M059J (cell line): ENCODE data around the gene VIT. TPM values are rescaled to one million over a fixed set of nuclear protein-coding genes. Genes with fewer than 3 reads are reported as not detected.
A peak's percentile ranks its signal among the peaks of the same experiment; 100 is the strongest.
"Not testable (repeated sequence)": the region's sequence is repeated elsewhere in the genome, so short reads cannot be mapped to it uniquely, and the experiment has no call there.

ENCODE experiments used
- DNase-seq: peaks from one replicate; pipeline ENCODE4 v3.0.0-alpha.2; 2012; ENCODE audit warnings: low read depth
- total RNA-seq: library from RNA; depleted of rRNA; stranded (reverse); fragments of >200 nt; shearing (Covaris generic); gene quantifications from 2 replicates; pipeline ENCODE4 v1.2.3, GENCODE V29; 2014

Gene VIT
- total RNA-seq, 1 experiment from 2014 or later: 44.7 TPM

DNA sequence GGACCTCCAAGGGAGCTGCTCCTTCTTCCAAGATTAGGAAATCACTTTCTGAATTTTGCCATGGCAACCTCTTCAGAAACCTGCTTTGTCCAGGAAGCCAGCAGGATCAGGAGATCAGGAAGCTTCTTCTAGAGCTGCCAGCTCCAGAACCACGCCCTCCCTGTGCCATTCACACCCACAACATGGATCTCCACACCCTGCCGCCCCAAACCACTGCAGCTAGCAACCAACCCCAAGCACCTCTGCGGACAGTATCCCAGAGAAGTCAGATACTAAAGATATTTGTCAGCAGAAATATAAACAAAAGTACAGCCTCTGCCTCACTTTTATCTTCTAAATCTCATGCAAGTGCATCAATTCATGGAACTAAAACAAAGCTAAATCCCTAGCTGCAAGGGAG is 106.4 kb downstream of the VIT start:
- no peak for DNase-seq

DNA sequence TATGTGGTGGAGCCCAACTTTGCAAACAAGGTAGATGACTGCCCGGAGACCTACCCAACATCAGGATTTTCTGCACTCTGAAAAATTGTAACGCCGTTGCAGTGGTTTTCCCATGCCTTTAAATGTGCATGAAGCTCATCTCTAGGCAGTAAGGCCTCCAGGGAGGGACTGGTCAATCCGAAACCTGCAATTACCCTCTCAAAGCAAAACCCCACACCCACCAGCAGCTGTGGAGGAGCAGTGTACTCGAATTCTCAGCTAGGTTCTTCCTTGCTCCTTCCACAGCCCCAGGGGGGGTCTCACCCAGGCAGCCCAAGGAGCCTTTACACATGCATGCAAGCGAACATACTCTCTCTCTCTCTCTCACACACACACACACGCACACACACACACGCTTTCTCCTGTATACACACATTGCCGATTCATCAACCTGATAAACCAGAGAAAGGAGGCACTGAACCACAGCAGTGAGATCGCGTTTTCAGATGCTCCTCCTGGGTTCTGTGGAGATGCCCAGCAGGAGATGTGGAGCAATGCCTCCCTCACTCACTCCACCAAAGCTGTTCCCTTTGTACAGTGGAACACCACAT is 109.2 kb downstream of the VIT start:
- DNase-seq: no peak

DNA sequence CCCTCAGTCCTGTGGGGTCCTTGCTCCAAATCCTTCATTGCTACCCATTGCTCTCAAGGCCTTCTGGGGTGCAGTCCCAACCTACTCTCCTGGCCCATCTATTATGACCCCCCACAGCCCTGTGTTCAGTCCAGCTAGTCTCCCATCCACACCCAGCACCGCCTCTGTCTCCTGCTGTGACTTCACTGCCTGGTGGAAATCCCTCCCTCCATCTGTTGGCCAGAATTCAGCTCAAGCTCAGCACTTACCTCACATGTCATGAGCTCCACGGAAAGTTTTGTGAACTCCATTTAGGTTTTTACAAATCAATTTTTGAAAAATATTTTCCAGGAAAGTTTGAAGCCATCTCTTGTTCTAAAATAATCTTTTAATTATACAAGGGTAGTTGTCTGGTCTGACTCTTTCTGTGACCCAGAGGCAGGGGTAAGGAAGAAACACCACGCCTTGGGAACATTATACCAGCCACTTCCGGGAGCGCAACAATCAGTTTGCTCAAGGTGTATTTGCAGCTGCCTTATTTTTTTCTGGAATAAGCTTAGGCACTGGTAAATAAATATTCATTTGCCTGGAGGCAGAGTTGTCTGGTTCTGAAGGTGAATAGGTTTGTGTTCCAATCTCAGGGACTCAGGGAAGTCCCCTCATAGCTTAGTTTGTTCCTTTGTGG is 110.8 kb downstream of the VIT start:
- no peak for DNase-seq

DNA sequence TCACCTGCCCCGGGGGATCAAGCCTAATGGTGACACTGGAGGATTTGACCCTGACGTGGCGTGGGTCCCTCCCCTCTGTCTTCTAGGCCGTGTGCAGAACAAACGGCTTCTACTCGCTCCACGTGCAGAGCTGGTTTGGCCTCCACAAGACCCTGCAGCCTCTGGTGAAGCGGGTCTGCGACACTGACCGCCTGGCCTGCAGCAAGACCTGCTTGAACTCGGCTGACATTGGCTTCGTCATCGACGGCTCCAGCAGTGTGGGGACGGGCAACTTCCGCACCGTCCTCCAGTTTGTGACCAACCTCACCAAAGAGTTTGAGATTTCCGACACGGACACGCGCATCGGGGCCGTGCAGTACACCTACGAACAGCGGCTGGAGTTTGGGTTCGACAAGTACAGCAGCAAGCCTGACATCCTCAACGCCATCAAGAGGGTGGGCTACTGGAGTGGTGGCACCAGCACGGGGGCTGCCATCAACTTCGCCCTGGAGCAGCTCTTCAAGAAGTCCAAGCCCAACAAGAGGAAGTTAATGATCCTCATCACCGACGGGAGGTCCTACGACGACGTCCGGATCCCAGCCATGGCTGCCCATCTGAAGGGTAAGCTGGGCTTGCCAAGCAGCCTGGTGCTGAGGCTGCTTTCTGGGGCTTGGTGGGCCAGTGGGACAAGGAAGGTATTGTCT is 112.0 kb downstream of the VIT start:
- no peak for DNase-seq

DNA sequence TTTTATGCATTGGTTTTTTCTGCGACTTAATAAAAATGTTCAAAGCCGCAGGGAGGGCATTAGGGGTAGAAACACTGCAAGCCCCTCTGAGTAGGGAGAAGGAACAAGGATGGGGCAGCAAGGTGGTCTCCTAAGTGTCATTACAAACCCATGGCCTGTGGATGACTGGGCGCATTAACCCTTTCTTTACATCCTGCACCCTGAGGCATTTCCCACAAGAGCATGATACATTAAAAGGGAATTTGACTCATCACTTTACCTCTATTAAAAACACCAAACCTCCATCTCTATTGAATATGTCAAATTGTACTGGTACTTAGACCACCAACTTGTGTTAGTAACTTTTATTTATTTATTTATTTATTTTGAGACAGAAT is 112.5 kb downstream of the VIT start:
- peak; percentile 22 for DNase-seq

DNA sequence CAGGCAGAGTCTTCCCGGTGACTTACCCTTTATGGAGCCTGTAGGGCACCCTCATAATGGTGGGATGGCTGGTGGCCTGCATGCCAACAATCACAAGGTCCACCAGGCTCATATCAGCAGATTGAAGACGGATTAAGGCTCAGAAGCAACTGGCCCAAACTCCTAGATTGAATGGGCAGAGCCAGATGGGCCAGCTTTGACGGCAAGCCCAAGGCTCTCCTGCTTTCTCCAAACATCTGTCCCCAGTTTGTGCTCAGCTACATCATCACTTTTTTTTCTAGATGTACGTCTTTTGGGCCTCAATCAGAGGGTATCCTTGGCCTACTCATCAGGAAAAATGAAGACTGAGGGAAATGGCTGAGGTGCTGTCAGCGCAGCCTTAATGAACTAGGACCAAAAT is 114.6 kb downstream of the VIT start:
- DNase-seq: no peak

DNA sequence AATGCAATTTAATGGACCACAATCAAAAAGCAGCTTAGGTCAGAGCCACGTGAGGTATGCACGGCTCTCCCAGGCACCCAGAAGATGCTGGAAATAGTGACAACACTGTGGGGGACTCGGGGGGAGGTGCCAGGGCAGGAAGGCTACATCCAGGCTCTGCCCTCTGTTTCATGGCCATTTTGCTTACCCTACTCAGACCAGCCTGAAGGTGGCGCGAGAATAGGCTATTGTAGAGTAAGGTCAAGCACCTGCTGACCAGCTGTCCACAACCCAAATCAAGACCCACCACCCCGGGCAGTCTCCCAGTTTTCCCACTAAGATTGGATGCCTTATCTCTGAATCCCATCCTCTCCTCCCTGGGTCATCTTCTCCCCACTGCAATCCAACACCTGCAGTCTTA is 115.7 kb downstream of the VIT start:
- peak; percentile 18 for DNase-seq

DNA sequence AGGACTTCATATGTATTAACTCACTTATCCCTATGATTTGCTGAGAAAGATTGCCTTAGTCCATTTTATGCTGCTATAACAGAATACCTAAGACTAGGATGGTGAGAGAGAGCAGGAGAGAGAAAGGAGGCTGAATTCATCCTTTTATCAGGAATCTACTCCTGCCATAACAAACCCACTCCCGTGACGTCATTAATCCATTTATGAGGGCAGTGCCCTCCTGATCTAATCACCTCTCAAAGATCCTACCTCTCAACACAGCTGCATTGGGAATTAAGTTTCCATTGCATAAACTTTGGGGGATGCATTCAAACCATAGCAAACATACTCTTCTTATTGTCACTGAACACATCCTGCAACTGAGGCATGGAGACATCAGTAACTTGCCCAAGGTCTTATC is 122.0 kb downstream of the VIT start:
- DNase-seq: no peak

DNA sequence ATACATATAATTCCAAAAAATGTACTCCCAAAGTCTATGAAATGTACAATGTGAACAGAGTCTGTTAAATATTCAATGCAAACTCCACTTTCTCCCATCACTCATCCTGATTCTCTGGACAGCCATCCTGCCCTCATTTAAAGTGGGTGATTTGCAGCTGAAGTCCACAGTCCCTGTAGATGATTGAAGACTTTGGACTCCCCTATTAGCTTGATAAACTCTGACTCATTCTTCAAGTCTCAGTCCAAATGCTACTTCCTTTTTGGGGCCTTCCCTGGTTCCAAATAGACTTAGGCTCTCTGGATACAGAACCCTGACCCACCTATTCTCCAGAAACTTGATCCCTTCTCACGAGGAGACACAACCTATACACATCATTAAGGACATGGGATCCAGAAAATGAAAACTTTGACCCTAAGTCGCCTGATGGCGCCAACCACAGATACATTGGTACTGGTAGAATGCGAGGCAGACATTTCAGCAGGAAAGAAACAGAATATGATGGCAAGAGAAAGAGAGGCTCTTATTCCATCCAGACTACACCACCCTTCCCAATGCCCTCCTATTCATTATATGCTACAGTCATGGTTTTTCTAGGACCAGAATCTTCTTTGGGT is 122.7 kb downstream of the VIT start:
- no peak for DNase-seq

DNA sequence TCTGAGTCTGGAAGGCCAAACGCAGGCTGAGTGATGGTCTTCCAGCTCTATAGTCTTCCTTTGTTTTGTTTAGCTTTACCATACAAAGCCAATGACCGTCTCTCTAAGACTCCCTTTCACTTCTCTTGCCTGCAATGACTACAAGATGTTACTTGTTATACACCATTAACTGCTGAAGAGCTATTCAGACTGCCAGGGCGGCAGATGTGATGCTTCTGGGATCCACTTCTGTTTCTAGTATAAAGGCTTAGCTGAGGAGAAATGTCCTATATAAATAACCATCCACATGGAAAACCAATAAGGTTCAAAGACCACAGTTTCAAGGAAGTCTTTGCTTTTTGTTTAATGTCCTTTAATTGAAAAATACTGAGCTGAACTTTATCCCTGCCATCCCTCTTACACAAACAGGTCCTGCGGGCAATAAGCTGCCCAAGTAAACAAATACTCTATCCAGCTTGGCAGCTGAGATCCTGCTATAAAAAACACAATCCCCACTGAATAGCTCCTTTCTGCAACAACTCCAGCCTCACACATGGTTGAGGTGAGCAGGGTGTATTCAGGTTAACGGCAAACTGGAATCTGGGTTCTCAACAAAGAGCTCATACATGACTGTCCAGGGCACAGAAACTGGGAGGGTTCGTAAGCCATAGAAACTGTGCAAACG is 124.6 kb downstream of the VIT start:
- DNase-seq: no peak

DNA sequence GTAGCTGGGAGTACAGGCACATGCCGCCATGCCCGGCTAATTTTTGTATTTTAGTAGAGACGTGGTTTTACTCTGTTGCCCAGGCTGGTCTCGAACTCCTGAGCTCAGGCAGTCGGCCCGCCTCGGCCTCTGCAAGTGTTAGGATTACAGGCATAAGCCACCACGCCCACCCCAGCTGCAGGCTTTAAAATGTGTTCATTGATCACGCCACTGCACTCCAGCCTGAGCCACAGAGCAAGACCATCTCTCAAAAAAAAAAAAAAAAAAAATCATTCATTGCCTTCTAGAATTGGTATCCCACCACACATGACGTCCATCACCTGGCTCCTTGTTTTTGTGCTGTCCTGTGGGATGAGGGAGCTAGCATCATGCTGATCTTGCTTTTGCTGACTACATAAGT is 127.4 kb downstream of the VIT start:
- no peak for DNase-seq

DNA sequence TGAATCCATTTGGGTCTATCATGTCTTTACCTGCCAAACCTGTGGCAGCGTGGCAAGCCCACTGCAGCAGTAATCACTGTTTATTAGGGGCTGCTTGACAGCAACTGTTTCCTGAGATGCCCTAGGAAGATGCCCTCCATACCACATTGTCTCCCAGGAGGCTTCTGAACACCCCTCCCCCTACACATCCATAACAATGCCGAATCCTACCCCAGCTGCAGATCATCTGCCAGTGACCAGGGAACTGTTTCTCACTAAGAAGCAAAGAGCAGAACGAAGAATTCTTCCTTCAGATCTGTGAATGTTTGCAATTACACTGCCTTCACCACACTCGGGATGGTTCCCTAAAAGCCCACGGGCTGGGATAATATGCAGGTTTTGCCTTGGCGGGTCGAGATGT is 127.8 kb downstream of the VIT start:
- no peak for DNase-seq

DNA sequence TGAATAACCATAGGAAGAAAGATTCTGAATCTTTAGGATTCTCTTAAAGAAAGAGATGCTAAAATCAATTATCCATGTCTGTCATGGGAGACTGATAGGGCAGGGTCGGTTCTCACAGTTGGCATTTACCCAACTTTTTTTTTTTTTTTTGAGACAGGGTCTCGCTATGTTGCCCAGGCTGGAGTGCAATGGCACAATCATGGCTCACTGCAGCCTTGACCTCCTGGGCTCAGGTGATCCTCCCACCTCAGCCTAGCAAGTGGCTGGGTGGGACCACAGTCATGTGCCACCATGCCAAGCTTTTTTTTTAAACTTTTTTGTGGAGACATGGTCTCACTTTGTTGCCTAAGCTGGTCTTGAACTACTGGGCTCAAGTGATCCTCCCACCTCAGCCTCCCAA is 128.2 kb downstream of the VIT start:
- not testable (repeated sequence) for DNase-seq

DNA sequence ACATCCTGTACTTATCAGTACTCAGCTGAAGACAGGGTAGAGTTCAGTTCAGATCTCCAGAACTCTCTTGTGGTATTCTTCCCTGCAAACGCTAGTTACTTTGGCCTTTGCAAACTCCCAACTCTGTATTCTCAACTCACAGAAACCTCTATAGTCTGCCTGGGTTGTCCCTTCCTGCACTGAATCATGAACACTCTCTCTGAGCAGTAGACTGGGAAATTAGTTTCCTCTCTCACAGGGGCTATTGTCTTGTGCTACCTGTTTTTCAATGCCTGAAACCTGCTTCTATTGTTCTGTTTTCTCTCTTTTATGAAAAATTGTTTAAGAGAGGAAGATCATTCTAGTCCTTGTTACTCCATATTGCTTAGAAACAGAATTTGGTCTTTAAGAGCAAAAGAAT is 134.7 kb downstream of the VIT start:
- no peak for DNase-seq

DNA sequence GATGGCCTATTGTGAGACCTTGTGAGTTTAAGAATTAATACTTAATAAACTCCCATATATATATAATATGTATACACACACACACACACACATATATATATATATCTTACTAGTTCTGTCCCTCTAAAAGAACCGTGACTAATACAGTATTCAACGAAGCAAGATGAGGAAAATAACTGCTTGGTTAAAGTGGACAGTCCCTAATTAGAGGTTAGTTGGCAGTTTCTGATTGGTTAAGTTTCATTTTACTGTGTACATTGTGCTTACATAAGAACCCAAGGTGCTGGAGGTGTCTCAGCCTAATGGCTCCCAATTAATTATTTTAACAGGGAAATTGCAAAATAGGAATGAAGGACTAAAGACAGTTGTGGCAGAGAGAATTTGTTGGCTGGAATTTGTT is 137.7 kb downstream of the VIT start:
- DNase-seq: no peak

DNA sequence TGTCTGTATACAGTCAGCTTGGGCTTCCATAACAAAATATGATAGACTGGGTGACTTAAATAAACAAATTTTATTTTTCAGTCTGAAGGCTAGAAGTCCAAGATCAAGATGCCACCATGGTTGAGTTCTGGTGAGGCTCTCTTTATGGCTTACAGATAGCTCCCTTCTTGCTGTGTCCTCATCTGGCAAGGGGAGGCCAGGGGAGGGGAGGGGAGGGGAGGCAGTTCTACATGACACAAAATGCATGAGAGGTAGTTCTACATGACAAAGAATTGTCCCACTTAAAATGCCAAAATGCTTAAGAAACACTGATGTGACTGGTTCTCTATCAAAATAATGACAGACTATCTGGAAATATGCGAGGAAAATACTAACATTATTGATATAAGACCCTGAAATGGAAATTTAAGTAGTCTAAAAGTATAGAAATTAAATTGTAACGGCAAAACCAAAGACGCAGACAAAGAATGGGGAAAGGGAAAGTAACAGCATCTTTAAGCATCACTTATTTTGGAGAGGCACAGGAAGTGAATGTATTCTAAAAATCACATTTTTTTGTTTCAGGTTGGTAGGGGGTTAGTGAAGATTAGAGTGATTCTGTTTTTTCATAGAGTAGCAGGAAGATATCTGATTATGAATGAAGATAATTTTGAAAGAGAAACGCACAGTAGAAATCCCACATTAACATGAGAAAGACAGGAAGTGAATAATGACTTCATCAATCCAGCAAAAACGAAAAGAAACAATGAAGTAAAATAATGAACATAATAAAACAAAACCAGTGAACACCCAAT is 138.4 kb downstream of the VIT start:
- DNase-seq: no peak

DNA sequence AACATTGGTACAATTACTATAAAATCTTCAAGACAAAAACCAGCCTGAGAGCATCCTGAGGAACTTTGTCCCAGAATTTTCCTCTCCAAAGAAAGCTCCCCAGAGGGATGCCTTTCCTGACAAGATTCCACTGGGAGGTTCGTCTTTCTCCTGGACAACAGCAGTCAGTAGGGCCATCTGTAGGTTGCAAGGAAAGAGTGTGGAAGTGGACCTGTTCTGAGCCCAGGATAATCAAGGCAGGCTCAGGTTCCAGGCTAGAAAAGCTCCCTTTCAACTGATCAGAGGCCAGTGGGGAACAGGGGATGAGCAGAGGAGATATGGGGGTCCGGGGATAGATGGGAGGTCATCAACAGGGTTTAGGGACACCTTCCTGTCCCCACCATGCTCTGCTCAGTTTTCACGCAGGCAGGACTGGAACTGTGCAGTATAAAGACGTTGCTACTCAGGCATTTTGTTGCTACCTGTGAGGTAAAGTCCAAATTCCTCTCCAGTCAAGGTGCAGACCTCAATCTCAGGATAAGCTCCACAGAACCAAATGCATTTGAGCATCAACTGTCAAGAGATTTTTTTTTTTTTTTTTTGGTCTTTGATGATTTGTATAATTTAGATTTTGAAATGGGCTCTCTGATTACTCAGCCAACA is 143.6 kb downstream of the VIT start:
- peak; percentile 10 for DNase-seq

DNA sequence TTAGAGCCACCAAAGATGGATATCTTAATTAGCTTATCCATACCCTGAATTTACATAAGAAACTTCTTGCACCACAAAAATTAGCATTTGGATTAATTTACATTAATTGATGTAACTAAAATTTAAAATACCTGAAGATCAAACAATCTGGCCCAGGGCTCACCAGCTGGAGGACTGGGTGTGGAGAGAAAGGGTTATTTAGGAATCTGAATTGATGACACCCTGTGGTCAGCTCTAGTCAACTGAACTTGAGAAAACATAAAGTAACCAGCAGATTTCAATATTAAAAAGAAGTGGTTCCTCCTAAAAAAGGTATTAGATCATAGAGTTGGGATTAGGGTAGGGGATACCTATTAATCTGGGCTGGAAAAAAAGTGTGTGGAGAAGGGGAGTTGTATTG is 147.3 kb downstream of the VIT start:
- DNase-seq: no peak

DNA sequence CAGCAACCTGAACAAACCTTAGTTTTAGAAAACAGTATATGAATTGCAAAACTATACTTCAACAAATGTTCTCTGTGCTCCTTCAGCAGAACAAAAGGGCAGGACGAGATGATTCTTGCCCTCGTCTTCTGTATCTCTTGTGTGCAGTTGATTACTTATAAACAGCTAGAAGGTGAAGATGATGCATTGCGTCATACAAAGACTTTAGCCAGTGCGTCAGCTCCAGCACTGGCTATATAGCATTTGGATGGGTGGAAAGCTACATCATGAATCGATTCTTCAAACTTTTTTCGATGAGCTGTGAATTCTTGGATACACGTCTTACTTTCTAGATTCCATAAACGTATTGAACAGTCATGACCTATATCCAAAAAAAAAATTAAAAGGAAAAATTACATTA is 152.8 kb downstream of the VIT start:
- DNase-seq: no peak

DNA sequence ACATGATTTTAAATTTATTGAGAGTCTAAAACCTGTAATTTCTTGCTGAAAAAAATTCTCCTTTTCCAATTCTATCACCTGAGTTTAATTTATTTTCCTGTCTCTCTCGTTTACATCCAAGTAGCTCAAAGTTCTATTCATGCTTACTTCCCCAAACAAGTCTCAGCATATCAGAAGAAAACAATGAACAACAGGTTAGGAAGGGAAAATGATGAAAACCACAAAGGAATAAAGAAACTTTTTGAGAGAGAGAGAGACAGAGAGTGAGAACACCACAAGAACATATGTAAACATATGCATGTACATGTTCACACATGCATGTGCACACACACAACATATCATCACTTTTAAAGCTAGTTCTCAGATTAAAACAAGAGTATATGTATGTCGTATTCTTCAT is 157.7 kb downstream of the VIT start:
- DNase-seq: no peak

DNA sequence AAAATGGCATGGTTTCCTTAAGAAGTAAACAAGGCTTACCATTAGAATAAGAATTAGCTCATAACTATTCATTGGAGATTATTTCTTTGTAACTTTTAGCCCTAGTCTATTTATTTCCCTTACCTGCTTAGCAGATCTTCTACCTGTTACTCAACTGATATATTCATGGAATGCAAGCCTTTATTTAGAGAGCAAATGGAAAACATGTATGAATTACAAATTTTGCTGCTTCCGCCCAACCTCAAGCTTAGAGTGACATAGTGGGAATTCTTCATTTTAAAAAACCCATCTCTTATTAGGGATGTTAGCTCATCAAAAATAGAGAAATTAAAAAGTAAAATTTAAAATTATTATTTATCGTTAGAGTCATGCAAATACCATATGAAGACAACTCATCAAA is 158.9 kb downstream of the VIT start:
- no peak for DNase-seq
